Loucy (cell line): ENCODE data around the gene AP3D1.

Experiments used
- H2AFZ ChIP-seq: fragments of 200-600 bp; sonication (generic); 2 replicates; pipeline ENCODE4 v1.6.0; 2016; ENCODE audit warnings: antibody characterized with exemption, mild to moderate bottlenecking, low read length, moderate library complexity
- H3F3A ChIP-seq: fragments of 200-600 bp; 2 replicates; pipeline ENCODE4 v1.6.0; 2016; ENCODE audit warnings: antibody characterized with exemption, low read depth, mild to moderate bottlenecking
- H3K27me3 ChIP-seq: fragments of 200-600 bp; sonication (generic); 2 replicates; pipeline ENCODE4 v1.6.1; 2014; ENCODE audit warnings: low read length, mild to moderate bottlenecking; ENCODE audit not compliant: insufficient read depth, poor library complexity, severe bottlenecking
- H3K36me3 ChIP-seq: fragments of 200-600 bp; sonication (generic); 2 replicates; pipeline ENCODE4 v1.6.1; 2016; ENCODE audit warnings: low read length; ENCODE audit not compliant: insufficient read depth
- H3K4me1 ChIP-seq: fragments of 200-600 bp; sonication (generic); 2 replicates; pipeline ENCODE4 v1.5.1; 2014; ENCODE audit warnings: low read length, mild to moderate bottlenecking; ENCODE audit not compliant: insufficient read depth, poor library complexity, severe bottlenecking
- H3K4me2 ChIP-seq: fragments of 200-600 bp; sonication (generic); 2 replicates; pipeline ENCODE4 v1.6.0; 2014; ENCODE audit warnings: antibody characterized with exemption, low read length, low read depth, mild to moderate bottlenecking; ENCODE audit not compliant: poor library complexity, severe bottlenecking
- H3K4me3 ChIP-seq: fragments of 200-600 bp; sonication (generic); 2 replicates; pipeline ENCODE4 v1.5.1; 2014; ENCODE audit warnings: low read length, mild to moderate bottlenecking, mixed read lengths; ENCODE audit not compliant: poor library complexity, severe bottlenecking
- H3K79me2 ChIP-seq: fragments of 200-600 bp; sonication (generic); 2 replicates; pipeline ENCODE4 v1.6.1; 2014; ENCODE audit warnings: low read length; ENCODE audit not compliant: insufficient read depth
- H3K9ac ChIP-seq: fragments of 200-600 bp; sonication (generic); 2 replicates; pipeline ENCODE4 v1.6.0; 2014; ENCODE audit warnings: mild to moderate bottlenecking, low read depth, low read length, moderate library complexity; ENCODE audit not compliant: poor library complexity, severe bottlenecking
- H3K9me2 ChIP-seq: fragments of 200-600 bp; sonication (generic); replicated peaks from 2 replicates; pipeline ENCODE4 v1.6.1; 2016; ENCODE audit warnings: low read depth, low read length, mixed read lengths
- H3K9me3 ChIP-seq: fragments of 200-600 bp; sonication (generic); 2 replicates; pipeline ENCODE4 v1.6.1; 2014; ENCODE audit warnings: mild to moderate bottlenecking, antibody characterized with exemption, low read length, low read depth; ENCODE audit not compliant: insufficient read depth
- H4K20me1 ChIP-seq: fragments of 200-600 bp; sonication (generic); 2 replicates; pipeline ENCODE4 v1.6.0; 2014; ENCODE audit warnings: antibody characterized with exemption, low read length, mild to moderate bottlenecking; ENCODE audit not compliant: insufficient read depth, poor library complexity, severe bottlenecking
- EZH2phosphoT487 ChIP-seq: fragments of 200-600 bp; IDR thresholded peaks from 2 replicates; pipeline ENCODE4 v1.6.1; 2018; ENCODE audit warnings: antibody characterized with exemption, mild to moderate bottlenecking, moderate library complexity, borderline replicate concordance
- TF ChIP-seq, protein P1 (sequence below): fragments of 200-600 bp; sonication (generic); conservative IDR thresholded peaks from 2 replicates; pipeline ENCODE4 v1.5.1; 2014; ENCODE audit warnings: mild to moderate bottlenecking, antibody characterized with exemption, low read length

The AP3D1 gene

DNA sequence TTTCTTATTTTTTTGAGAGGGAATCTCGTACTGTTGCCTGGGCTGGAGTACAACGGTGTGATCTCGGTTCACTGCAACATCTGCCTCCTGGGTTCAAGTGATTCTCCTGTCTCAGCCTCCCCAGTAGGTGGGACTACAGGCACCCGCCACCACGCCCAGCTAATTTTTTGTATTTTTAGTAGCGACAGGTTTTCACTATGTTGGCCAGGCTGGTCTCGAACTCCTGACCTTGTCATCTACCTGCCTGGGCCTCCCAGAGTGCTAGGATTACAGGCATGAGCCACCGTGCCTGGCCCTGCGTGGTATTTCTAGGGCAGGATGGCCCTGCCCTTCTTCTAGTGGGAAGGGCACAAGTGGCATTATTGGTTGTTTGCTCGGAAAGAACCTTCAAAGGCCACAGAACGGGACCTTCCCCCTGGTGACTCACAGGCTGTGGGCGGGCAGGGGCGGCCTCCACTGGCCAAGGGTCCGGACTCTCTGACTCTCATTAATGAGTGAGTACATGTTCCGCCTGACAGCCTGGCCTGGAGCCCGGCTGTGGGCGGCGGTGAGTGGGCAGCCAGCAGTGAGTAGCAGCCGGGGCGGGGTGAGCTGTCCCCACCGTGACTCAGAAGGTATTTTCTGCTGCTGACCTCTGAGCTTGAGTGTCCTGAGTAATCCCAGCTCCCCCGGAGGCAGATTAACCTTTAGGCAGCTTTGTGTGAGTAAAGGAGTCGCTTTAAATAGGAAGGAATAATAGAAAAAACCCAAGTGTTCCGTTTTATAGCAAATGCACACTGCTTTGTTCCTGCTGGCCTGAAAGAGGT, 17.5 kb upstream of the AP3D1 start:
- no peak for TF ChIP-seq EZH2phosphoT487
- TF ChIP-seq, protein P1, sequence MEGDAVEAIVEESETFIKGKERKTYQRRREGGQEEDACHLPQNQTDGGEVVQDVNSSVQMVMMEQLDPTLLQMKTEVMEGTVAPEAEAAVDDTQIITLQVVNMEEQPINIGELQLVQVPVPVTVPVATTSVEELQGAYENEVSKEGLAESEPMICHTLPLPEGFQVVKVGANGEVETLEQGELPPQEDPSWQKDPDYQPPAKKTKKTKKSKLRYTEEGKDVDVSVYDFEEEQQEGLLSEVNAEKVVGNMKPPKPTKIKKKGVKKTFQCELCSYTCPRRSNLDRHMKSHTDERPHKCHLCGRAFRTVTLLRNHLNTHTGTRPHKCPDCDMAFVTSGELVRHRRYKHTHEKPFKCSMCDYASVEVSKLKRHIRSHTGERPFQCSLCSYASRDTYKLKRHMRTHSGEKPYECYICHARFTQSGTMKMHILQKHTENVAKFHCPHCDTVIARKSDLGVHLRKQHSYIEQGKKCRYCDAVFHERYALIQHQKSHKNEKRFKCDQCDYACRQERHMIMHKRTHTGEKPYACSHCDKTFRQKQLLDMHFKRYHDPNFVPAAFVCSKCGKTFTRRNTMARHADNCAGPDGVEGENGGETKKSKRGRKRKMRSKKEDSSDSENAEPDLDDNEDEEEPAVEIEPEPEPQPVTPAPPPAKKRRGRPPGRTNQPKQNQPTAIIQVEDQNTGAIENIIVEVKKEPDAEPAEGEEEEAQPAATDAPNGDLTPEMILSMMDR = no peak
- peaks cover 98% of the 10 kb centered on the region for H3K79me2 ChIP-seq
- no peaks in the 10 kb centered on the region for H3F3A ChIP-seq
- peak overlapping the region; percentile 98 for H3K4me2 ChIP-seq
- no peaks in the 10 kb centered on the region for H3K9me3 ChIP-seq
- no peaks in the 10 kb centered on the region for H3K9me2 ChIP-seq
- peaks cover 86% of the 10 kb centered on the region for H4K20me1 ChIP-seq
- H3K27me3 ChIP-seq = no peaks in the 10 kb centered on the region
- H3K4me1 ChIP-seq = peaks cover 41% of the 10 kb centered on the region
- peak overlapping the region; percentile 52 for H3K4me3 ChIP-seq
- peaks cover 6% of the 10 kb centered on the region; the same call in 1 of the 2 replicates for H3K36me3 ChIP-seq
- no peak overlapping the region for H2AFZ ChIP-seq
- H3K9ac ChIP-seq = peak overlapping the region; percentile 40

DNA sequence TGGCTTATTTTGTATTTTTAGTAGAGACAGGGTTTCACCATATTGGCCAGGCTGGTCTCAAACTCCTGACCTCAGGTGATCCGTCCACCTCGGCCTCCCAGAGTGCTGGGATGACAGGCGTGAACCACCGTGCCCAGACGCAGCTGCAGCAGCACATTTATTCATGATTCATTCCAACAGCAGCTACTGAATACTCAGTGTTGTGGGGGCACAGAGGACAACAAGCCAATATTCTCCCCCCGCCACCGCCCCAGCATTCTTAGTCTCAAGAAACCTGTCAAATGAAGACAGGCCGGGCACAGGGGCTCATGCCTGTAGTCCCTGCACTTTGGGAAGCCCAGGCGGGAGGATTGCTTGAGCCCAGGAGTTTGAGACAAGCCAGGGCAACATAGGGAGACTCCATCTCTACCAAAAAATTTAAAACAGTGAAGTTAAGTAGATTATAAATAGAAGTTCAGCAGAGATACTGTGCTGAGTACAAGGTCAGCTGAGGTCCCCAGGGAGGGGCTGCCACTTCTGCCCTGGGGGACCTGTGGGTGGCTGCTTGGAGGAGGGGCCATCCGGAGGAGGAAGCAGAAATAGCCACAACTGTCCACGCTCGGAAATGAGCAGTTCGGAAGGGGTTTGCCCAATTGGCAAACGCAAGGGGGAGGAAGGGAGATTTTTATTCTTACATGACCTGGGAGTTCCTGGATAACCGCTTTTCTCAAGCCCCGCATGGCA, 16.7 kb upstream of the AP3D1 start:
- Histone ChIP-seq H2AFZ (no peak overlapping the region), H3K4me1 (peaks cover 43% of the 10 kb centered on the region), H3K4me2 (peak overlapping the region; percentile 98), H3K27me3 (no peaks in the 10 kb centered on the region), H3K79me2 (peaks cover 90% of the 10 kb centered on the region), H3K9ac (peak overlapping the region; percentile 40), H3K4me3 (peak overlapping the region; percentile 52), H3F3A (no peaks in the 10 kb centered on the region), H3K9me2 (no peaks in the 10 kb centered on the region), H3K36me3 (no peaks in the 10 kb centered on the region), H4K20me1 (peaks cover 78% of the 10 kb centered on the region), H3K9me3 (no peaks in the 10 kb centered on the region)
- TF ChIP-seq, protein P1 = no peak

DNA sequence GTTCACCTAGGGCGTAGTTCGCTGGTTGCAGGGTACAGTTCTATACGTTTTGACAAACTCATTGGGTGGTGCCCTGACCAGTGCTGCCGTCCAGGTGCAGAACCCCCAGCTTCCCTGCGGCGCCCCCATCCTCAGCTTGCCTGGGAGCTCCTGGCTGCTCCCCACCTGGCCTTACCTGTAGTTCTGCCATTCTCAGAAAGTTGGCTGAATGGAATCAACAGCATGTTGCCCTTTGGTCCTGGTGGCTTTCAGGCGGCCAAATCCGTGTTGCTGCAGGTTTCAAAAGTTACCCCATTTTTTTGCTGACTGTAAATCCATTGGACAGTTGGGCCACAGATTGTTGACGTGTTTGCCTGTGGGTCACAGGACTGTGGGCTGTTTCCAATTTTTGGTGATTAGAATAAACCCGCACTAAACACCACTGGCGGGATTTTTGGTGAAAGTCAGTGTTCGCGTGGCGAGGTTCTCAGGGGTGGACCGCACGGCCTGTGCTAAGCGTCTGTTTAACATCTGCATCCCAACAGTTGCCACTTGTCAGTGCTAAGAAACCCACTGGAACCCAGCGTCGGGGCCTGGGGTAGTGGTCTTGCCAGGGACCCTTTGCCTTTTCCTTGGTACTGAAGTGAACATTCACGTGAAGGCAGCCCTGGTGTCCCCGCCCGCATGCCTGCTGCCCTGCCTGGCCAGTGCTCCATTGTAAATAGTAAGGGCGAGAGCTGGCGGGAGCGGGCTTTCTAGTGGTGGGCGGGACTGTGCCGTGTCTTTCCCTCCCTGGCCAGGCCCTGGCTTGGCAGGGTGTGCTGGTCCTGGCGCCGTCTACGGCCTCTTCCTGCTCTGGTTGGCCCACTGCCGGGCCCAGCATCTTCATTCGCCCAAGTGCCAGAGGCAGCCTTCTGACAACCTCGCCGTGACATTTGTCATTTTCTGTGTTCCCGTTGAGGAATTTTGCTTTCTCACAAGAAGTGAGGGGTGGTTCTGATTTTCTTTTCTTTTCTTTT, 15.7 kb upstream of the AP3D1 start:
- Histone ChIP-seq H3K4me2 (peak overlapping the region; percentile 98), H3K4me1 (peaks cover 43% of the 10 kb centered on the region), H3K9me3 (no peaks in the 10 kb centered on the region), H3K79me2 (peaks cover 80% of the 10 kb centered on the region), H4K20me1 (peaks cover 75% of the 10 kb centered on the region), H3K9ac (no peak overlapping the region), H3K36me3 (no peaks in the 10 kb centered on the region), H3K27me3 (no peaks in the 10 kb centered on the region), H3K4me3 (peak overlapping the region; percentile 98), H2AFZ (no peak overlapping the region), H3F3A (no peaks in the 10 kb centered on the region), H3K9me2 (no peaks in the 10 kb centered on the region)
- TF ChIP-seq EZH2phosphoT487 = no peak
- TF ChIP-seq, protein P1 = no peak
